Muscle of leg (tissue), 11 donors: ENCODE data around the gene EPSTI1. TPM values are rescaled to one million over a fixed set of nuclear protein-coding genes. Genes with fewer than 3 reads are reported as not detected.

Experiments
- DNase-seq: peaks from one replicate; pipeline ENCODE4 v3.0.0; 2013
- H3K27ac ChIP-seq: one replicate; pipeline ENCODE4 v1.5.1; 2013; ENCODE audit warnings: mild to moderate bottlenecking, low read length, control low read depth
- H3K27me3 ChIP-seq: one replicate; pipeline ENCODE4 v1.6.1; 2013; ENCODE audit warnings: low read length; ENCODE audit not compliant: control insufficient read depth, insufficient read depth
- H3K36me3 ChIP-seq: one replicate; pipeline ENCODE4 v1.6.1; 2013; ENCODE audit warnings: low read length; ENCODE audit not compliant: control insufficient read depth, insufficient read depth
- H3K4me1 ChIP-seq: one replicate; pipeline ENCODE4 v1.6.1; 2013; ENCODE audit warnings: low read length; ENCODE audit not compliant: control insufficient read depth, insufficient read depth
- H3K4me3 ChIP-seq: one replicate; pipeline ENCODE4 v1.5.1; 2013; ENCODE audit warnings: low read length, control low read depth
- H3K9me3 ChIP-seq: replicated peaks from 2 replicates; pipeline ENCODE4 v1.6.1; 2013; ENCODE audit warnings: low read depth, low read length; ENCODE audit not compliant: control insufficient read depth
- WGBS: methylation state at CpG from one replicate; pipeline ENCODE4 v1.1.5; 2013; ENCODE audit warnings: missing lambda C conversion rate; ENCODE audit not compliant: insufficient coverage; 5-methylcytosine and 5-hydroxymethylcytosine counted together
- polyA plus RNA-seq, 8 donors: library from polyadenylated mRNA; unstranded; fragments of 120-200 nt; gene quantifications; one replicate each; pipeline versions ENCODE4 v1.2.1 to v1.2.3, GENCODE V29; 2013; ENCODE audit warnings: inconsistent platforms in 1 of 8, low replicate concordance in 1 of 8; ENCODE audit not compliant: insufficient read length in 8 of 8, insufficient read depth in 1 of 8
- total RNA-seq: library from RNA; stranded (reverse); fragments of 120-200 nt; gene quantifications from one replicate; pipeline ENCODE4 v1.2.4, GENCODE V29; 2013

Gene EPSTI1
- total and polyA plus RNA-seq, 9 donors, result 1.9 to 12.4 (median 2.6) TPM

DNA sequence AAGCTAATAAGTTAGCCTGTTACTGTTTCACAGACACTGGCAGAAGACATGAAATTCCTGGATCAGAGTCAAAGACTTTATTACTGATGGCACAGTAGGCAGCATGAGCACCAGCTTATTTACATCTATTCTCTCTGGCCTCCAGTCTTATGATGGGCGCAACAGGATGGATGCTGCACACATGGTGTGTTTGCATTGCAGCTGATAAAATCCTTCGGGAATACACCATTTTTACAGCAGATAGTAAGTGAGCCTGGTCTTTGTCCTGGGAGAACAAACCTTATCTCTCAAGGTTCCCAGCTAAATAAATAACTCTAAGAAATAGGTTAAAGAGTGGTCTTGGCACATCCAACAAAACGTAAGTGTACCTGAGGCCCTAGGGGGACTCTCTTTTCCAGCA, 16.0 kb downstream of the EPSTI1 start:
- Histone ChIP-seq H3K4me3 (no peak overlapping the region), H3K4me1 (no peaks in the 10 kb centered on the region), H3K36me3 (peaks cover 5% of the 10 kb centered on the region), H3K9me3 (peaks cover 3% of the 10 kb centered on the region), H3K27ac (no peak overlapping the region), H3K27me3 (no peaks in the 10 kb centered on the region)
- DNase-seq, result no peak
- whole genome bisulfite sequencing, result no CpG with 5 or more reads among the region's 3 CpGs

DNA sequence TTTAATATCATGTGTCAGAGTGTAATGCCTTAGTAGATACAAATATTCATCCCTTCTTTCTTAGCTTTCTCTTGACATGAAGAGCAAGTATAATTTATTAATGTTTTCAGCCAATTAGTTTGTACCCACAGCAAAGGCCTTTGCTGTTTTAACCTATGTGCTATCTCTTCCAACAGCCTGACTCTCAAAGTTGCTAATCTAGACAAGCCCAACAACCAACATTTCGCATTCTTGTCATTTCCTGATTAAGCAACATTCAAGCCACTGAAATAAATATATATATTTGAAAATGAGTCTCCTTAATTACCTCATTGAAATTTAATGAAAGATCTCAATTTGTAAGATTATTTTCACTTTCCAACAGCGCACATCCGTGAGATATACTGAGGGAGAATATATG, 18.5 kb downstream of the EPSTI1 start:
- H3K27me3 ChIP-seq, result no peaks in the 10 kb centered on the region
- no peak overlapping the region for H3K27ac ChIP-seq
- no CpG with 5 or more reads among the region's 3 CpGs for WGBS
- peaks cover 10% of the 10 kb centered on the region for H3K36me3 ChIP-seq
- DNase-seq, result no peak
- peaks cover 3% of the 10 kb centered on the region for H3K9me3 ChIP-seq
- H3K4me3 ChIP-seq, result no peak overlapping the region
- H3K4me1 ChIP-seq, result peaks cover 2% of the 10 kb centered on the region

DNA sequence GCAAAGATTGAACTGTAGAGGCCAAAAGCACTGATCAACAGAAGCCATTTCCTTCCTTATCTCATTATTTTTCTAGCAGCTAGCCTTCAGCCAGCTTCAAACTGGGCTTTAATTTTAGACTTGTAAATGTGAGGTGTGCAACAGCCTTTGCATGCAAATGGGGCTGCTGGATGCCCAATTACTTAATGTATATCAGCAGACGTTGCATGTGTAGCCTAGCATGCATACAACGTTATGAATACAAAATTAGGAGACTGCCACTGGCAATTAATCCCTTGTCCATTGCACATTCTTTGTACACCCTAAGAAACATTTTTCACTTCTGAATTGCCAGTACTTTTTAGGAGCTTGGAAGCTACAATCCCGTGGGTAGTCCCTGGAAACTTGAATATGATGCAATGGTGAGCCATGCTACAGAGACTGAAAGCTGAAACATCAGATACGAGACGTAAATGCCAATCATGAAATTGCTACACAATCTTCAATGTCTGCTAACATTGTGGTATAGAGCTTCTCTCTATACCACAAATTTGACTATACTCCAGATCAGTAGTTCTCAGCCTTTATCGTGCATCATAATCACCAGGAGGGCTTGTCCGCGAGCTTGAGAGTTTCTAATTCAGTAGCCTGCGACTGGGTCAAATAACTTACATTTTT, 20.2 kb downstream of the EPSTI1 start:
- H3K27me3 ChIP-seq, result no peaks in the 10 kb centered on the region
- peaks cover 20% of the 10 kb centered on the region for H3K36me3 ChIP-seq
- H3K9me3 ChIP-seq, result no peaks in the 10 kb centered on the region
- no peak overlapping the region for H3K27ac ChIP-seq
- DNase-seq, result no peak
- H3K4me1 ChIP-seq, result peaks cover 2% of the 10 kb centered on the region
- WGBS, result 100% methylated on average over 3 of the region's 9 CpGs
- H3K4me3 ChIP-seq, result no peak overlapping the region

DNA sequence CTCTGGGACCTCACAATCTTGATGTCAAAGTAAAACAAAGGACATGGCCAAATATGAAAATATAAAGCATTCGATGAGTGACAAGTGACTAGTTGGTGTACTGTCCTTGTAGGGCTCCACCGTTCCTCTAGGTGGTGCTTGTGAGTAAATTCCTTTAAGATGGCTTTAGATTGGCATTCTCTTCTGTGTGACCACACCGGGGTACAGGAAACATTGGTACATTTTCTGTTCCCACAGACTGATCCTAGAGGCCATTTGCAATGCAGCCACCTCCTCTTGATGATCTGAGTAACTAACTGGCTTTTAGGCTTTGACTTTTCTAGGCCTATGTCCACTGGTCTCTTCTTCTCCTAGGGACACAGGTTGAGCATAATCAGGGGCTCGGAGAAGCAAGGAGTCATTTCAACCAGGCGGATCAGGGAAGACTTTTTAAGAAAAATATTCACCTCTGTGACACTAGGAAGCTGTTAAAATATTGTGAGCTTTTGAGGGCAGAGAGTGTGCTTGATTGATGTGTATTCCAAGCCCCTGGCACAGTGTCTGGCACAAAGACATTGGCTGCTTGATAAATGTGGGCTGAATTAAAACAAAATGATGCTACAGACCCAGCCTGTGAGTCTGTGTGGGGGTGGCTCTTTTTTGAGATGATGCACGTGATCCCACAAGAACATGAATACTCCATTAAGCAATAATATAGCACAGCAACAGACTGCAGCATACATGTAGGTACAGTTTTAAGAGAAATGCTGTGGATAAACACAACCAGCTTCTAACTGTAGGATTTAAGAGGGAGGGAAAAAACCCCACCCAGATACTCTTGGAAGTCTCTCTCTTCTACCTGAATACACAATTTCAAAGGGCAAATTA, 21.0 kb downstream of the EPSTI1 start:
- H3K4me3 ChIP-seq, result no peak overlapping the region
- WGBS, result 48% methylated on average over 3 of the region's 6 CpGs
- H3K36me3 ChIP-seq, result peaks cover 20% of the 10 kb centered on the region
- H3K27me3 ChIP-seq, result no peaks in the 10 kb centered on the region
- DNase-seq, result peak; percentile 23
- no peak overlapping the region for H3K27ac ChIP-seq
- H3K9me3 ChIP-seq, result no peaks in the 10 kb centered on the region
- peaks cover 2% of the 10 kb centered on the region for H3K4me1 ChIP-seq

DNA sequence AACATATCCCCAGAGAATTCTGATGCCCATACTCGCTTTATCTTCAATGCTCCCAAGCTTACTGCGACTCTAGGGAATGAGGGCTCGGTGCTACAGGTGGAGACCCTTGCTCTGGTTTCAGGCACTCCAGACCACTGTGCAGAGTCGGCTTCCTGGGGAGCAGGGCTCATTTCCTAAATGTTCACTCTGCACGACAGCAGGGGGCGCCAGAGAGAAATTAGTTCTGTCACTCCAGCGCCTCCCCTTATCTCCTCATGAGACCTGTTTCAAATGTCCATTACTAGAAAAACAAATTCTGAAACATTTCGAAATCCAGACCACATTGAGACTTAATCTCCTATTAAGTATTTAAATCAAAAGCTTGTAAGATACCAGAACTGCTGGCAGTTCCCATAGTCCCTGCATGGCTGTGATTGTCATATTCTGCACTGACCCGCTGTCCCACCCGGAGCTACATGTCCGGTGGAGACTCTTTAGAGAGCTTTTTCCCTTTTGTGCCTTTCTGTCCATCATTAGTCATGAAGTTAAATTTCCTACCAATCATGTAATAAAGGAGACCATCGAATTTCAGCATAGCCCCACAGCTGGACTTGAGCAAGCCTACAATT, 22.4 kb downstream of the EPSTI1 start:
- WGBS, result 46% methylated on average over 9 of the region's 12 CpGs
- H3K36me3 ChIP-seq, result peaks cover 23% of the 10 kb centered on the region
- H3K27ac ChIP-seq, result no peak overlapping the region
- H3K4me3 ChIP-seq, result no peak overlapping the region
- no peaks in the 10 kb centered on the region for H3K27me3 ChIP-seq
- peak; percentile 73 for DNase-seq
- H3K4me1 ChIP-seq, result peaks cover 2% of the 10 kb centered on the region
- no peaks in the 10 kb centered on the region for H3K9me3 ChIP-seq

DNA sequence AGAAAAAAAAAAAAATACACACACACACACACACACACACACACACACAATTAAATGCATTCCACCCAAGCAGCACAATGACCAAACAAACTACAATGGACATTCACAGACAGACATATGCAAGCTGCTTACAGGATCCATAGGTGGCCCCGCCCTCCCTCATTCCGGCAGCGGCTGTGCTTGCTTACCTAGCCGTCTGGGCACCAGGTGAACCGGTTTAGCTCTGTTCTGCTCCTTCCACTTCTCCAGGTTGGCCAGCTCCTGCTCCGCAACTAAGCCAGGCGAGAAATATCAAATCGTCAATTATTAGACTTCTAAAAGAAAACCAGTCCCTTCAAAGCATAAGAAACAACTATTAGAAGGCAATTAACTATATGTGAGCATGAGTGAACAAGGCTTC, 23.1 kb downstream of the EPSTI1 start:
- no peak overlapping the region for H3K4me3 ChIP-seq
- H3K9me3 ChIP-seq, result no peaks in the 10 kb centered on the region
- H3K36me3 ChIP-seq, result peaks cover 23% of the 10 kb centered on the region
- 75% methylated on average over 4 of the region's 8 CpGs for WGBS
- H3K4me1 ChIP-seq, result peaks cover 2% of the 10 kb centered on the region
- H3K27ac ChIP-seq, result no peak overlapping the region
- no peak for DNase-seq
- no peaks in the 10 kb centered on the region for H3K27me3 ChIP-seq

DNA sequence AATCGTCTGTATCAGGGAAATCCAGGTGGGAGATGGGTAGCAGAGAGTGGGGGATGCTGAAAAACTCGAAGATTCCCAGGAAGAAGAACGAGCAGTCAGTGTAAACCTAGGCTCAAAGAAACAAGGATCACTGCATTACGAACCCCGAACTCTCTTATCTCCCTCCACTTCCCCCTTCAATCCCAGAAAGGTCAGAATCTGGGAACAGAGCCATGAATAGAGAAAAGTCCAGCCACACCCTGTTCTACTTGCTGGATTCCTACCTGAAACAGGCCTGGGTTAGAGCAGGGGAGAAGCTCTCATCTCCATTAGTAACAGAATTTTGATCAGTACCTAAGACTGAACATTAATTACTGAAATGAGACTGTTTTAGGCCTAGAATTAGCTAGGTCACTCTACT, 24.4 kb downstream of the EPSTI1 start:
- Histone ChIP-seq H3K4me1 (peaks cover 2% of the 10 kb centered on the region), H3K27me3 (no peaks in the 10 kb centered on the region), H3K27ac (no peak overlapping the region), H3K36me3 (peaks cover 25% of the 10 kb centered on the region), H3K4me3 (no peak overlapping the region), H3K9me3 (no peaks in the 10 kb centered on the region)
- WGBS, result 75% methylated on average over 1 of the region's 5 CpGs
- no peak for DNase-seq

DNA sequence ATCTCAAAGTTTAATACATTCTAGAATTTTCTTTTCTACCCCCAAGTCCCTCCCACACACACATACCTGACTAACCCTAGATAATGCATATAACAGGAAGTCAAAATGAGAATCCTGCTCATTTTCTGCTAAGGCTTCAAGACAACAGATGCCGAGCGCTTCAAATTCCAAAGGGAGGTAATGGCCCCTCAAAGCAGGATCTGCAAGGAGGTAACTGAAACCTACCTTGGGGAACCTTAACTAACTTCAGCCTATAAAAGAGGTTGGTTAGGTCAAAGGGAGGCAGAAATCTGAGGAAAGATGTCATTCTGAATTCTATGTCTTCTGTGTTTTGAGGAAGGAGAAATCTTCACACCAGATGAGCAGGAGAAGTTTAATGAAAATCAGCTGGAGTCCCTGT, 26.8 kb downstream of the EPSTI1 start:
- Histone ChIP-seq H3K27me3 (no peaks in the 10 kb centered on the region), H3K36me3 (peaks cover 42% of the 10 kb centered on the region), H3K27ac (no peak overlapping the region), H3K4me3 (no peak overlapping the region), H3K9me3 (no peaks in the 10 kb centered on the region), H3K4me1 (no peaks in the 10 kb centered on the region)
- DNase-seq, result peak; percentile 18
- WGBS, result no CpG with 5 or more reads among the region's 2 CpGs

DNA sequence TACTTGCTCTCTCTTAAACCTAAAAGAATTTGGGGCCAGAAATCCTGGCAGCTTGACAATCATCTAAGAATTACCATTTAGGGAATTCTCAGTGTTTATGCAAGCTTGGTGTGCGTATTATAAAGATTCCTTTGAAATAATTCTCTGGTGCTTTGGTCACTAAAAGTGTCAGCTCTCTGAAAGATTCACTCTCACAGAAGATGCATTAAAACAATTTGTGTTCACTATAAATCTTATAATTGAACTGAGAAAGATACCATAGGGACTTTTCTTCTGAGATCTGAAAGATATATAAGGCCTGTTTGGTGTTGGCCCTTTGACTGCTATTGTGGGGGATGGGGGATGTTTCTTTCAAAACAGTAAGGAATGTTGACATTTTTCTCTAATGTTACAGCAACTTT, 27.3 kb downstream of the EPSTI1 start:
- Histone ChIP-seq H3K27ac (no peak overlapping the region), H3K4me3 (no peak overlapping the region), H3K9me3 (no peaks in the 10 kb centered on the region), H3K27me3 (no peaks in the 10 kb centered on the region), H3K36me3 (peaks cover 42% of the 10 kb centered on the region), H3K4me1 (no peaks in the 10 kb centered on the region)
- peak; percentile 36 for DNase-seq
- no CpG with 5 or more reads among the region's 1 CpG for WGBS

DNA sequence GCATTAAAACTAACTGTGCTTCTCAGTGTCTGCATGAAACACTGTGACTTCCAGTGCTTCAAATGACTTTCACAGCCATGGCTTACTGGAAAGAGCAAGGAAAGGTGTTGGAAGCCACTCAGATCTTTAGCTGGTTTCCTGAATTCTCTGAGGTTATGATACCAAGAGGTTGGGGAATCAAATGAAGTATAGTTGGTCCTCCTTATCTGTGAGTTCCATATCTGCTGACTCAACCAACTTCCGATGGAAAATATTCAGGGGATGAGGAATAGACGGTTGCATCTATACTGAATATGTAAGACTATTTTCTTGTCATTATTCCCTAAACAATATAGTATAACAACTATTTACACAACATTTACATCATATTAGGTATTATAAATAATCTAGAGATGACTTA, 32.4 kb downstream of the EPSTI1 start:
- Histone ChIP-seq H3K9me3 (no peaks in the 10 kb centered on the region), H3K27me3 (no peaks in the 10 kb centered on the region), H3K4me3 (no peak overlapping the region), H3K36me3 (peaks cover 32% of the 10 kb centered on the region), H3K4me1 (no peaks in the 10 kb centered on the region), H3K27ac (no peak overlapping the region)
- no peak for DNase-seq
- no CpG with 5 or more reads among the region's 2 CpGs for WGBS
